Adrenal gland (tissue), 5 donors: ENCODE results near the gene ALG1.

Experiments
- POLR2A ChIP-seq, 2 donors: fragments of 450-650 bp; IDR thresholded peaks; one replicate each; pipeline ENCODE4 v1.6.1; 2017; ENCODE audit warnings: antibody characterized with exemption in 2 of 2, mild to moderate bottlenecking in 2 of 2, moderate library complexity in 1 of 2
- TF ChIP-seq, protein P1 (sequence below), 6 experiments: fragments of 450-650 bp in 4 of 6; fragments of 200-600 bp in 2 of 6; sonication (generic) in 1 of 6; IDR thresholded peaks; 1 replicate in 5 of 6; 2 replicates in 1 of 6; pipeline versions ENCODE4 v1.5.1 to v1.8.0; 2016 to 2021; ENCODE audit warnings: antibody characterized with exemption in 6 of 6, mild to moderate bottlenecking in 2 of 6, moderate library complexity in 1 of 6
- donor health status: DM: no; HTN: no; CAD: no.

DNA sequence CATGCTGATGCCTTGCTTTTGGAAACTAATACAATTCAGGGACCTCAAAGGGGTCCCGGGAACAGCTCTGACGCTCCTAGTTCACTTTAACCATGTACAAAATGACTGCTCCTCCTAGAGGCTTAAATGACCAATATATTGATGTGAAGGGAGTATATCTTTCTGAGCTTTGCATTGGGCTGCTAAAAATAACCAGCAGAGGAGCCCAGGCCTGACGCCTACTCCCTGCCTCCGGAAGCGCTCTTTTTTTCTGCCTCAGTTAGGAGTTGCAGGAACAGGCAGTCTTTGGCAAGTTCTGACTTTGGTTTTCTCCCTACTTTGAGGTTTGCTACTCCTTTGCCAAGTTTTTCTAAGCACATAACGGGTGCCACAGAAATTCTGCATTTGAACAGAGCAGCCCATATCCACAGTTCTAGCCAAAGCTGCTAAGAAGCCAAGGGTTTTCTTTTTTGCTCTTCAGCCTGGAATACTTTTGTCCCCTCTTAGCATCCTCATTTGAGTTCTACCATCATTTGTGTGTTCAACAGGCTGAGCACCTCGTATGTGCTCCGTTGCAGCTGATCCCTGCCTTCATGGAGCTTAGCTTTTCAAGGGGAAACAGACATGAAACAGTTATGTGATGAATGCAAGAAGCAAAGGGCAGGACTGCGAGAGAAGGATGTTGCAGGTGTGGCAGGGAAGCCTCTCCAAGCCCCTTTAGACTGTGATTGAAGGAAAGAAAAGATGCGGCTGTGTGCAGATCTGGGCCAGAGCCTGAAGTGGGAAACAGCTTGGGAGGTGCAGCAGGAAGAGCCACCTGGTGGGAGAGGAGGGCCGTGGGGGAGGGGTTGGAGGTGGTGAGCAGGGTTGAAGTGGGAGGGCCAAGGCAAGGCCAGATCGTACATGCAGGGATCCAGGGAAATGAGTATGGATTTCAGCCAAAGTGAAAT is 35.2 kb upstream of the ALG1 start:
- TF ChIP-seq, protein P1, sequence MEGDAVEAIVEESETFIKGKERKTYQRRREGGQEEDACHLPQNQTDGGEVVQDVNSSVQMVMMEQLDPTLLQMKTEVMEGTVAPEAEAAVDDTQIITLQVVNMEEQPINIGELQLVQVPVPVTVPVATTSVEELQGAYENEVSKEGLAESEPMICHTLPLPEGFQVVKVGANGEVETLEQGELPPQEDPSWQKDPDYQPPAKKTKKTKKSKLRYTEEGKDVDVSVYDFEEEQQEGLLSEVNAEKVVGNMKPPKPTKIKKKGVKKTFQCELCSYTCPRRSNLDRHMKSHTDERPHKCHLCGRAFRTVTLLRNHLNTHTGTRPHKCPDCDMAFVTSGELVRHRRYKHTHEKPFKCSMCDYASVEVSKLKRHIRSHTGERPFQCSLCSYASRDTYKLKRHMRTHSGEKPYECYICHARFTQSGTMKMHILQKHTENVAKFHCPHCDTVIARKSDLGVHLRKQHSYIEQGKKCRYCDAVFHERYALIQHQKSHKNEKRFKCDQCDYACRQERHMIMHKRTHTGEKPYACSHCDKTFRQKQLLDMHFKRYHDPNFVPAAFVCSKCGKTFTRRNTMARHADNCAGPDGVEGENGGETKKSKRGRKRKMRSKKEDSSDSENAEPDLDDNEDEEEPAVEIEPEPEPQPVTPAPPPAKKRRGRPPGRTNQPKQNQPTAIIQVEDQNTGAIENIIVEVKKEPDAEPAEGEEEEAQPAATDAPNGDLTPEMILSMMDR (IDR thresholded peaks at IDR 0.05) = no peak
- no peak for TF ChIP-seq POLR2A (IDR thresholded peaks at IDR 0.05)
